SU-DHL-6 (cell line): Measurements from ENCODE around the gene SLC7A4.

ENCODE experiments used
- CTCF ChIP-seq: fragments of 200-600 bp; sonication (generic); IDR thresholded peaks from one replicate; pipeline ENCODE4 v1.5.1; 2017; ENCODE audit warnings: antibody characterized with exemption, mild to moderate bottlenecking, low read length, moderate library complexity; ENCODE audit not compliant: insufficient read depth, poor library complexity, severe bottlenecking
- EZH2phosphoT487 ChIP-seq: fragments of 200-600 bp; sonication (generic), shearing (Covaris generic); conservative IDR thresholded peaks from 2 replicates; pipeline ENCODE4 v1.6.1; 2018; ENCODE audit warnings: mild to moderate bottlenecking, antibody characterized with exemption, low read length, moderate library complexity, mixed read lengths

GRCh38 chr22:21013657-21014201, 18.6 kb downstream of the SLC7A4 start:
- TF ChIP-seq CTCF (no peak), EZH2phosphoT487 (no peak)
